ENCODE results near the gene SOBP. TPM values are rescaled to one million over a fixed set of nuclear protein-coding genes. Genes with fewer than 3 reads are reported as not detected.
"Not testable (repeated sequence)": the region's sequence is repeated elsewhere in the genome, so short reads cannot be mapped to it uniquely, and the experiment has no call there.

SOBP gene
- total RNA-seq, 2 donors from 2014 or later, result 1.5 to 1.9 TPM

- Mint-ChIP-seq H3K36me3 (ENCODE audit: low read depth) (no peaks in the 10 kb centered on the region), H3K9me3 (no peaks in the 10 kb centered on the region), H3K4me3 (no peak overlapping the region), H3K4me1 (peaks cover 9% of the 10 kb centered on the region), H3K27me3 (ENCODE audit: insufficient read depth) (no peaks in the 10 kb centered on the region), H3K27ac (no peak overlapping the region)
- WGBS, 2 experiments (ENCODE audit: insufficient coverage in 1 of 2, insufficient read length in 1 of 2), result 87% methylated on average over 1 of the region's 1 CpG; no CpG with 5 or more reads in 1 of the 2 experiments
- Histone ChIP-seq H3K9ac (ENCODE audit: extremely low read depth, low read length, poor library complexity, severe bottlenecking) (no peak overlapping the region), H3K4me1 (ENCODE audit: control insufficient read depth, insufficient read depth, low read length) (peaks cover 4% of the 10 kb centered on the region), H3K9me3 (ENCODE audit: control insufficient read depth, low read length) (no peaks in the 10 kb centered on the region), H3K27me3 (ENCODE audit: control insufficient read depth, insufficient read depth, low read length, poor library complexity, severe bottlenecking) (no peaks in the 10 kb centered on the region), H3K36me3 (ENCODE audit: control insufficient read depth, insufficient read depth, low read length) (no peaks in the 10 kb centered on the region), H3K27ac (ENCODE audit: low read depth, low read length) (no peak overlapping the region), H3K4me3 (ENCODE audit: low read length) (no peak overlapping the region)
- no peak for DNase-seq
- TF ChIP-seq CTCF (conservative IDR thresholded peaks at IDR 0.05), result no peak
Measured at GRCh38 chr6:107470364-107470763, 19.6 kb upstream of the SOBP start.

GRCh38 chr6:107473660-107474059 is 16.3 kb upstream of the SOBP start:
- H3K4me3 ChIP-seq (ENCODE audit: low read length), result no peak overlapping the region
- no peak overlapping the region for H3K27ac ChIP-seq (ENCODE audit: low read depth, low read length)
- Mint-ChIP-seq H3K27ac (no peak overlapping the region), H3K4me1 (peaks cover 10% of the 10 kb centered on the region), H3K27me3 (ENCODE audit: insufficient read depth) (no peaks in the 10 kb centered on the region), H3K9me3 (no peaks in the 10 kb centered on the region), H3K36me3 (ENCODE audit: low read depth) (no peaks in the 10 kb centered on the region), H3K4me3 (no peak overlapping the region)
- peaks cover 4% of the 10 kb centered on the region for H3K4me1 ChIP-seq (ENCODE audit: control insufficient read depth, insufficient read depth, low read length)
- peak; percentile 56 for DNase-seq
- no peaks in the 10 kb centered on the region for H3K36me3 ChIP-seq (ENCODE audit: control insufficient read depth, insufficient read depth, low read length)
- no peaks in the 10 kb centered on the region for H3K9me3 ChIP-seq (ENCODE audit: control insufficient read depth, low read length)
- H3K27me3 ChIP-seq (ENCODE audit: control insufficient read depth, insufficient read depth, low read length, poor library complexity, severe bottlenecking), result no peaks in the 10 kb centered on the region
- H3K9ac ChIP-seq (ENCODE audit: extremely low read depth, low read length, poor library complexity, severe bottlenecking), result no peak overlapping the region
- TF ChIP-seq CTCF (conservative IDR thresholded peaks at IDR 0.05), result no peak
- WGBS, 2 experiments (ENCODE audit: insufficient coverage in 1 of 2, insufficient read length in 1 of 2), result 60 to 69% methylated on average over 5 of the region's 5 CpGs

GRCh38 chr6:107475360-107475759 is 14.6 kb upstream of the SOBP start:
- not testable (repeated sequence) for H3K36me3 Mint-ChIP-seq (ENCODE audit: low read depth)

GRCh38 chr6:107475826-107476225 is 14.1 kb upstream of the SOBP start:
- WGBS, 2 experiments (ENCODE audit: insufficient coverage in 1 of 2, insufficient read length in 1 of 2), result 88 to 91% methylated on average over 2 to 3 of the region's 3 CpGs
- not testable (repeated sequence) for H3K27me3 Mint-ChIP-seq (ENCODE audit: insufficient read depth); H3K9me3 Mint-ChIP-seq; H3K4me3 ChIP-seq (ENCODE audit: low read length); H3K27ac Mint-ChIP-seq; H3K36me3 Mint-ChIP-seq (ENCODE audit: low read depth); H3K27ac ChIP-seq (ENCODE audit: low read depth, low read length); DNase-seq; H3K9me3 ChIP-seq (ENCODE audit: control insufficient read depth, low read length); H3K9ac ChIP-seq (ENCODE audit: extremely low read depth, low read length, poor library complexity, severe bottlenecking); H3K27me3 ChIP-seq (ENCODE audit: control insufficient read depth, insufficient read depth, low read length, poor library complexity, severe bottlenecking); H3K4me3 Mint-ChIP-seq; H3K36me3 ChIP-seq (ENCODE audit: control insufficient read depth, insufficient read depth, low read length); H3K4me1 ChIP-seq (ENCODE audit: control insufficient read depth, insufficient read depth, low read length)
- peaks cover 10% of the 10 kb centered on the region for H3K4me1 Mint-ChIP-seq

More at GRCh38 chr6:107475360-107475759, 14.6 kb upstream of the SOBP start:
- 74 to 90% methylated on average over 3 of the region's 3 CpGs for WGBS, 2 experiments (ENCODE audit: insufficient coverage in 1 of 2, insufficient read length in 1 of 2)
- not testable (repeated sequence) for H3K27me3 ChIP-seq (ENCODE audit: control insufficient read depth, insufficient read depth, low read length, poor library complexity, severe bottlenecking); H3K27me3 Mint-ChIP-seq (ENCODE audit: insufficient read depth); H3K27ac Mint-ChIP-seq; H3K9ac ChIP-seq (ENCODE audit: extremely low read depth, low read length, poor library complexity, severe bottlenecking); H3K4me3 Mint-ChIP-seq; H3K4me3 ChIP-seq (ENCODE audit: low read length); H3K36me3 ChIP-seq (ENCODE audit: control insufficient read depth, insufficient read depth, low read length); DNase-seq; H3K9me3 Mint-ChIP-seq; H3K27ac ChIP-seq (ENCODE audit: low read depth, low read length); H3K9me3 ChIP-seq (ENCODE audit: control insufficient read depth, low read length); H3K4me1 ChIP-seq (ENCODE audit: control insufficient read depth, insufficient read depth, low read length)
- H3K4me1 Mint-ChIP-seq, result peaks cover 10% of the 10 kb centered on the region

Measured in endodermal cell (in vitro differentiated cells).